GM19035 (cell line): ENCODE measurements around the gene TNS3.
"Not testable (repeated sequence)": the region's sequence is repeated elsewhere in the genome, so short reads cannot be mapped to it uniquely, and the experiment has no call there.

Experiments
- ATAC-seq: cut with Tn5 transposase; IDR thresholded peaks from one replicate; pipeline ENCODE4 v1.9.1; 2021; ENCODE audit not compliant: unreplicated experiment

TNS3 gene

DNA sequence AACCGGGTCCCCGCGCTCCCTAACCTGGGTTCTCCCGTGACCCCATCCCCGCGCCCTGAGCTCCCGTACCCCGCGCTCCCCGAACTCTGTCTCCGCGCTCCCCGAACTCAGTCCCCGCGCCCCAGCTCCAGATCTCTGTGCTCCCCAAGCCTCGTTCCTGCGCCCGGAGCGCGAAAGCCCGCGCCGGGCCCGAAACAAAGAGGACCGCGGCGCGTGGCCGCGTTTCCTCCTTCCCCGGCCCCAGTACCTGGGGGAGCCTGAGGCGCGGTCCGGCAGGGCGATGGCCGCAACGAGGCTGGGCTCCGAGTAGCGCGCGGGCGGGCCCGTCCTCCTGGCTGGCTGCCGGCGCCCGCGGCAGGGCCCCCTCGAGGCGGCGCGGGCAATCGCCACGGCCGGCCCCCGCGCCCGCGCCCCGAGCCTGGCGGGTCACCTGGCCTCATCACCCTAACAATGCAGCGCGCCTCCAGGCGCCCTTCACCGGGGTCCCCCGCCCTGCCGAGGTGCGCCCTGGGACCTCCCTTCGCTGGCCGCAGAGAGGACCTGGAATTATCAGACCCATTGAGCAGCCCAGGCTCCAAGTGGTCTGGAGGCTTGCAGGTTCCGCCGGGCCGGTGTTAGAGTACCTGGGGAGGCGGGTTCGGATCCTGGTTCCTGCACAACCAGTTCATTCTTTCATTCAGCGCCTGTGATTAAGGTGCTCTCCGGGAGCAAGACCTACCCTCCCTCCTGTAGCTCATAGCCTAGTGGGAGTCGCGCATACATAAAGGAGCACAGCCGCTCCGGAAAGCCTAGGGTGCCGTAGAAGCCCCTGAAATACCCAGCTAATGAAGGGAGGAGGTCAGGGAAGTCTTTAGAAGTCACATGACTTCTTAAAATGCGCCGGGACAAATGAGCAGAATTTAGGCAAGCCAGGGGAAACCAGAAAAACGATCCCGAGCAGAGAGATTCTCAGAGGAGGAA lies at the start of gene TNS3:
Gene TNS3, minus strand, starts transcription at position 308 of the 960 bp plus-strand sequence. CDS start 142,475 bp downstream, outside the sequence.
- no peak for ATAC-seq

DNA sequence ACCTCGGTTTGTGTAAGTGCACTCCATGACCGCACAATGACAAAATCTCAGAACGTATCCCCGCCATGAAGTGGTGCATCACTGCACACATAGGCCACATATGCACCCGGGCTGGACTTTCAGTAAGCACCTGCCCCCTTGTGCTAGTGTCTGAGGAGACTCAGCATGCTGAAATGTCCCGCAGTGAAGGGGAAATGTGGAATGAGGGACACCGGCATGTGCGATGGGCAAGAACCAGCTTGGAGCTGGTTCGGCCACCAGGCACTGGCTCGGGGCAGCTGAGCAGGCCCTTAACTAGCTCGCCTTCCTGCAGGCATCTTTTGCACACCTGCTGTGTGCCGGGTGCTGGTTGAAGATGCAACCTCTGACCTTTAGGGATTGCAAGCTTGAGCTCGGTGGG lies 49.8 kb upstream of the TNS3 start:
- ATAC-seq = no peak

DNA sequence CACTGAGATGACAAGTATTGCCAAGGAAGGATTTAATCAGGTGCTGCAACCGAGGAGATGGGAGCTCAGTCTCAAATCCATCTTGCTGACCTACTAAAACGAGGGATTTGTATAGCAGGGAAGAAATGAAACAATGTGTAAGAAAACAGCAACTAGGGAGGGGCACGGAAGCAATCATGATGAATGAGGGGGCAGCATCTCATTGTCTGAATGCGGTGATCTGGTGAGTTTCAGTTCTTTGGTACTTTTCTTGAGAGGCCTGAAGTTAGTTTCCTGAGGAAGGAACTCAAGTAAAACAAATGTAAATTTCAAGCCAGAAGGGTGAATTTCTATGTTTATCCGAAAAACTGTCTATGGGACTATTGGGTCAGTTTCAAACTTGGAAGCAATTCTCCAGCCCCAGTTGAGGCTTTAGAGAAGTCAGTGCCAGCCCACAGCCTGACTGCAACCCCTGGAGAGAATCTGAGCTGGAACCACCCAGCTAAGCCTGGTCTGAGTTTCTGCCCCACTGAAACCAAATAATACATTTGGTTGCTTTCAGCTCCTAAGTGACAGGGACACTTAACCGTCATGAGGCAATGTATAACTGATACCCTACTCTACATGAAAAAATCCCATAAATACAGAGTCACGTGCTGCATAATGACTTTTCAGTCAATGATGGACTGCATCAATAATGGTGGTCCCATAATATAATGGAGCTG lies 45.8 kb upstream of the TNS3 start:
- peak; percentile 83 for ATAC-seq

GRCh38 chr7:47625861-47626715 lies 44.2 kb upstream of the TNS3 start:
- ATAC-seq = no peak

- no peak for ATAC-seq
Observed at GRCh38 chr7:47624689-47625088, 42.8 kb upstream of the TNS3 start.

DNA sequence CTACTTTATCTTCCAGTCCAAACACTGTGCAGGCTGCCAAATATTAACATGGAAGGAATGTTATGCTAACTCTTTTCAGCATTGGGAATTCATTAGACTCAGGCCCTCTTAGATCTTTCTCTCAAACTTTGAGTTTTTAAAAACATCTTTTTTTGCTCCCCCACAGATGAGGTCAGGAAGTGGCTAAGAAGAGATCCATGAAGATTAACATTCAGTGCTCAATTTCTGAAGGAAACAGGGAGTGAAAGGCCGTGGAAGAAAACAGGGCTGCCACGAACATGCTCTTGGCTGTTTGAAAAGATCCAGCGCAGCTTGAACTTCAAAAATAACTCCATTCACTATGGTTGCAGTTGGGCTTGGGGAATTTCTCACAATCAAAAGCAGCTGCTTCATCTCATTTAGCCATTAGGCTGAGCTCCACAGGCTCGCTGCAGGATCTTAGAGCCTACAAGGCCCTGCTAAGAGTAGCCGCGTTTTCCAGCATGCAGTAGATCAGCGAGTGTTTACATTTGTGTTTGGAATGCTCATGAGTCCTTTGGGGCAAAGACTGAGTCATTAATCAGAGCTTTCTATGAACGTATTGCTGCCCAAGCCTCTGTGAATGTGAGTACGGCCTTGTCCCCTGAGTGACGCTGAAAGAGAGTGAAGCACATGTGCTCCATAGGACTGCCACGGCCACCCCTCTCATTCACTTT lies 41.2 kb upstream of the TNS3 start:
- ATAC-seq = no peak

DNA sequence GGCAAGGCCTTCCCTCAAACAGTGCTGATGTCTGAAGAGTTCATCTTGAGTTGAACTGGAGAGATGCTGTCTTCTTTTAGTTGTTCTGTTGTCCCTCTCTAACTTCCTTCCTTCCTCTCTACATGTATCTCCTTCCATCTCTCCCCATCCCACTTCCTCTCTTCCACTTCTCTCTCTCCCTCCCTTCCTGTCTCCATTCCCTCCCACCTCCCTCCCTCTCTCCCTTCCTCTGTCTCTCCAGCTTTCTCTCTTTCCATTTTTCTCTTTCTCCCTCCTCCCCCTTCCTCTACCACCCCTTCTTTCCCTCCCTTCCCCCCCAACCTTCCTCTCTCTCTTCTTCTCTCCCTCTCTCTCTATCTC lies 40.7 kb upstream of the TNS3 start:
- no peak for ATAC-seq

DNA sequence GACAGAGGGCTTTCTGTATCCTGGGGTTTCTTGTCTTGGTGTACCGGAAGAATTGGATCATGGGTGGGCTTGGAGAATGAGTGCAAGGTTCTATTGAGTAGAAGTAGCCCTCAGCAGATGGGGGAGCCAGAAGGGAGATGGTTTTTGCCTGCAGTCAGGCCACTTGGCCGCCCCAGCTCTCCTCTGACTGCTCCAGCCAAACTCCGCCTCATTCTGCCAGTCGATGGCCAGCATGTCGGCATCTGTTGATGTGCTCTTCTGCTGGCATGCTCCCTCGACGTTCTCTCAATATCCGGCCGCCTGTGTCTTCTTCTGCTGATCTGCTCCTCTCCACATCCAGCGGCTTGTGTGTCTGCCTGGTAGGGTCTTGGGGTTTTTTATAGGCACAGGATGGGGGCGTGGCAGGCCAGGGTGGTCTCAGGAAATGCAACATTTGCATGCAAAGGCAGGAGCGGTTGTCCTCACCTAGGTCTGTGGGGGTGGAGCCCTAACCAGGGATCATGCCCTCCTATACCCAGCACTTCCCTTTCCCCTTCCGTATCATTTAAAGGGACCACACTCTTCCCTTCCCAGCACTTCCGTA lies 40.2 kb upstream of the TNS3 start:
- no peak for ATAC-seq

GRCh38 chr7:47621347-47621746 lies 39.4 kb upstream of the TNS3 start:
- ATAC-seq = no peak

- no peak for ATAC-seq
Observed at GRCh38 chr7:47619806-47620205, 37.9 kb upstream of the TNS3 start.

- ATAC-seq = no peak
Observed at GRCh38 chr7:47617131-47617530, 35.2 kb upstream of the TNS3 start.

GRCh38 chr7:47614450-47614849 lies 32.5 kb upstream of the TNS3 start:
- no peak for ATAC-seq

DNA sequence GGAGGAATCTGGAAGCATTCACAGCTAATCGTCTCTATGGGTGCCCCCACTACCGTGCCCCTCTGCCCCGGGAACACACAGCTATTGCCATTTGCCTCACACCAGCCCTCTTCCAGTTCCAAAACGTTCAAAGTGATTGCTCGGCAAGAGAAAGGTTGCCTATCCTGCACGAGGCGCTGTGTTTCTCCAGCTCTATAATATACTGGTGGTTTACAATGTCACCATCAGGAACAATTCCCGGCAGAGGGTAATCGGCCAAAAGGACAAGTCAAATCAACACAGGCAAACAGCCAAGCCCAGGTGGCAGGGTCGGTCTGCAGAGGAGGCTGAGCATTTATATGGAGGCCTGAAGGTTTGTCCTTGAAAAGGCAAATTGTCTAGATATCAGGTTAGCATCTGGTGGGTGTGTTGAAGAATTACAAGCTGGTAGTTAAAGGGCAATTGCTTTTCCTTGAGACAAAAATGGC lies 29.2 kb upstream of the TNS3 start:
- ATAC-seq = no peak

DNA sequence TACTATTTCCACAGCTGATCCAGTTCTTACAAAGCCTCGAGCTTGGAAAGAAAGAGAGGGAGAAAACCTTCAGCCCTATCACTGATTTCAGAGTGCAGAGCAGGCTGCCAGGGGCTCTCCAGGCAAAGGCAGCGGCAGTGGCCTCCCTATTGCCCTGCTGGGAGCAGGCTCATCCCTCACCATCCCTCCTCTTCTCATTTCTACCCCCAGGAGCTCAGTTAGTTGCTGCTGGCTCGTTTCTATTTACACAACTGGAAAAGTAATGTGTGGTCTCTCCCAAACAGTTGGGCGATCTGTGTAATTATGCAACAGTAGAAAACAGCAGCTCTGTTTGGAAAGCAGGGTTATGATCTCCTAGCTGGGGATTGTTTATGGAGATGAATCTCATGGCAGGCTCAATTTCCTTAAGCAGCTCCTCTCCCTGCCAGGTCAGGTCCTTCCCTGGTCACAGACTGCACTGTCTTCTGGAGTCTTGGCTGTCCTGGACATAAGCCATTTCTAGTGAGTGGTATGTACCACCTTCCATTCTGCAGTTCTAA lies 28.7 kb upstream of the TNS3 start:
- no peak for ATAC-seq

DNA sequence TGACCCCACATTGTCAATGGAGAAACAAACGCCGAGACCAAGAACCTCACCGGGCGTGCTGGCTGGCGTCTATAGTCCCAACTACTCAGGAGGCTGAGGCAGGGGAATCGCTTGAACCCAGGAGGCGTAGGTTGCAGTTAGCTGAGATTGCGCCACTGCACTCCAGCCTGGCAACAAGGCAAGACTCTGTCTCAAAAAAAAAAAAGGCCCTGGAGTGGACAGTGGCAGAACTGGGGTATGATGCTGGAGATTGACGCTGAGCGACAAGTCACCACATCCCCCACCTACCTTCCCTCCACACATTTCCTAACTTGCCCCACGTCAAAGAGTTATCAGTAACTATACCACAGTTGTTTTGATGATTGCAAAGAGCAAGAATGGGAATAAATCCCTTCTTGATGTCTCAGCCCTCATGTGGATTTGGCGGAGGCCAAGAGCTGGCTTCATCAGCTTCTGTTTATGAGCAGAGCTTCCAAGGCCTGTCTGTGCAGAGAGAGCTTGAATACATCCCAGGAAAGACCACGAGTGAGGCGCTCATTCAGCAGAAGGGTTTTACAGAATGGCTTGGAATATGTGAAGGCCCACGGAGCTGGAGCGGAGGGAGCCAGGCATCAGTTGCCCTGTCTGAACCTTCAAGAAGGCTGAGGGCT lies 28.0 kb upstream of the TNS3 start:
- ATAC-seq = no peak

- ATAC-seq = not testable (repeated sequence)
Observed at GRCh38 chr7:47606593-47607046, 24.7 kb upstream of the TNS3 start.

DNA sequence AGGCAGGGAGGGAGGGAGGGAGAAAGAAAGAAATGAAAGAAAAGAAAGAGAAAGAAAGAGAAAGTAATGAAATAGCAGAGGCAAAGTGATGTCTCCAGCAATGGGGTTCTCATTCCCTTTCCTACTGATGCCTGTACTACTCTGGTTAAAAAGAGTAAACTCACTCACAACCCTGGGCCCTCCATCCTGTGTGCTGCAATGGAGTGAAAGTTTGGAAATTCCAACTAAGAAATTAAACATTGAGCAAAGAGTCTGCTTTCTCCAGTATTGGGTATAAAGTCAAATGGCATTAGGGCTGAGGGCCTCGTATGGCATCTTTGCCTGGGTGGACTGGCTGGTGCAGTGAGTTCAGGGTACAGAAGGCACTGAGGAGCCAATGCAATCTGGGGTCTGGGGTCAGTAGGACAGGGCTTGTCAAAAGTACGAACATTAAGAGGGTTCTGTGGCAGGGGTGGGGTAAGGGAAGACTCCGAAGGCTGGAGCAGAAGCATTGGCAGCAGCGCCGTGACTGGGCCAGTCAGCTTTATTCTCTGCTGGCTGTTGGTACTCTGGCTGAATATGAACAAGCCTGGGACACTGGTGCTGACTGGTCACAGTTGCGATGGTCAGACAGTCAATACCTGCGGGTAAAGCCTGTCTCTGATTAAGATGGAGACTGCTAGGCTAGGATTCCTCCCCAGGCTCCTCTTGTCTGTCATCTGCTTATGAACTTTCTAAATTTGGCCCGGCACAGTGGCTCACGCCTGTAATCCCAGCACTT lies 24.1 kb upstream of the TNS3 start:
- ATAC-seq = no peak

DNA sequence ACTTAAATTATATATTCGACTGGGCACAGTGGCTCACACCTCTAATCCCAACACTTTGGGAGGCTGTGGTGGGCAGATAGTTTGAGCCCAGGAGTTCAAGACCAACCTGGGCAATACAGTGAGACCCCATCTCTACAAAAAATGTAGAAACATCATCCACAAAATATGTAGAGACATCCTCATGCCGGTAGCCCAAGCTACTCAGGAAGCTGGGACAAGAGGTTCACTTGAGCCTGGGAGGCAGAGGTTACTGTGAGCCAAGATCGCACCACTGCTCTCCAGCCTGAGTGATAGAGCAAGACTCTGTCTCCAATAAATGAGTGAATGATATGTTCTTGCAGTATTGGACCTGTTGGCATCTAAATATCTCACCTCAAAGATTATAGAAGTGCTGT lies 22.6 kb upstream of the TNS3 start:
- no peak for ATAC-seq
